Breast epithelium (tissue), 3 donors: ENCODE results near the gene KIF3B.

Experiments
- POLR2A ChIP-seq: fragments of 450-650 bp; IDR thresholded peaks from one replicate; pipeline ENCODE4 v1.6.1; 2016; ENCODE audit warnings: antibody characterized with exemption, mild to moderate bottlenecking, moderate library complexity
- POLR2AphosphoS5 ChIP-seq, 3 donors: sonication (generic); formaldehyde crosslinking; IDR thresholded peaks; one replicate each; pipeline ENCODE4 v1.6.1; 2017; ENCODE audit warnings: antibody characterized with exemption in 3 of 3
- TF ChIP-seq, protein P1 (sequence below), 3 donors: fragments of 450-650 bp; IDR thresholded peaks; one replicate each; pipeline ENCODE4 v1.5.1; 2016 to 2017; ENCODE audit warnings: antibody characterized with exemption in 3 of 3, mild to moderate bottlenecking in 3 of 3, moderate library complexity in 3 of 3

DNA sequence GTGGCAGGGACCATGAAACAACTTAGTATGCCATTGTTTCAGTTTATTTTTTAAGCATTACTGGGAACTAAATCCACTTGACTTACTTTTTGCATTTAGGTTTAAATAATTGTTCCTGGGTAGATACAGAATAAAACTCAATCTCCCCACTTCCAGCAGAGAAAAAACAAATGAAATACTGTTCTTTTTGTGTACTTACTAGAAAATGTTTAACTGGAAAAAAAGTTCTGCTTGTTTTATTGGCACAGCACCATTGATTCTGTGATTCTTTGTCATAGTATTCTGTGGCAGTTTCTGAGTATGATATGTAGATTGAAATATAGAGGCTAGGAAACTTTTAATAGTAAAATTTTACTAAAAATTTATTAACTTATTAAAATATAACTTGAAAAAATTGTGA, 90.9 kb downstream of the KIF3B start:
- no peak for TF ChIP-seq POLR2AphosphoS5 (IDR thresholded peaks at IDR 0.05)
- no peak for TF ChIP-seq POLR2A
- TF ChIP-seq, protein P1, sequence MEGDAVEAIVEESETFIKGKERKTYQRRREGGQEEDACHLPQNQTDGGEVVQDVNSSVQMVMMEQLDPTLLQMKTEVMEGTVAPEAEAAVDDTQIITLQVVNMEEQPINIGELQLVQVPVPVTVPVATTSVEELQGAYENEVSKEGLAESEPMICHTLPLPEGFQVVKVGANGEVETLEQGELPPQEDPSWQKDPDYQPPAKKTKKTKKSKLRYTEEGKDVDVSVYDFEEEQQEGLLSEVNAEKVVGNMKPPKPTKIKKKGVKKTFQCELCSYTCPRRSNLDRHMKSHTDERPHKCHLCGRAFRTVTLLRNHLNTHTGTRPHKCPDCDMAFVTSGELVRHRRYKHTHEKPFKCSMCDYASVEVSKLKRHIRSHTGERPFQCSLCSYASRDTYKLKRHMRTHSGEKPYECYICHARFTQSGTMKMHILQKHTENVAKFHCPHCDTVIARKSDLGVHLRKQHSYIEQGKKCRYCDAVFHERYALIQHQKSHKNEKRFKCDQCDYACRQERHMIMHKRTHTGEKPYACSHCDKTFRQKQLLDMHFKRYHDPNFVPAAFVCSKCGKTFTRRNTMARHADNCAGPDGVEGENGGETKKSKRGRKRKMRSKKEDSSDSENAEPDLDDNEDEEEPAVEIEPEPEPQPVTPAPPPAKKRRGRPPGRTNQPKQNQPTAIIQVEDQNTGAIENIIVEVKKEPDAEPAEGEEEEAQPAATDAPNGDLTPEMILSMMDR (IDR thresholded peaks at IDR 0.05) = no peak
